ENCODE data around the gene LMO1. TPM values are rescaled to one million over a fixed set of nuclear protein-coding genes. Genes with fewer than 3 reads are reported as not detected.

The LMO1 gene
- total RNA-seq, 2 donors from 2014 or later: not detected

DNA sequence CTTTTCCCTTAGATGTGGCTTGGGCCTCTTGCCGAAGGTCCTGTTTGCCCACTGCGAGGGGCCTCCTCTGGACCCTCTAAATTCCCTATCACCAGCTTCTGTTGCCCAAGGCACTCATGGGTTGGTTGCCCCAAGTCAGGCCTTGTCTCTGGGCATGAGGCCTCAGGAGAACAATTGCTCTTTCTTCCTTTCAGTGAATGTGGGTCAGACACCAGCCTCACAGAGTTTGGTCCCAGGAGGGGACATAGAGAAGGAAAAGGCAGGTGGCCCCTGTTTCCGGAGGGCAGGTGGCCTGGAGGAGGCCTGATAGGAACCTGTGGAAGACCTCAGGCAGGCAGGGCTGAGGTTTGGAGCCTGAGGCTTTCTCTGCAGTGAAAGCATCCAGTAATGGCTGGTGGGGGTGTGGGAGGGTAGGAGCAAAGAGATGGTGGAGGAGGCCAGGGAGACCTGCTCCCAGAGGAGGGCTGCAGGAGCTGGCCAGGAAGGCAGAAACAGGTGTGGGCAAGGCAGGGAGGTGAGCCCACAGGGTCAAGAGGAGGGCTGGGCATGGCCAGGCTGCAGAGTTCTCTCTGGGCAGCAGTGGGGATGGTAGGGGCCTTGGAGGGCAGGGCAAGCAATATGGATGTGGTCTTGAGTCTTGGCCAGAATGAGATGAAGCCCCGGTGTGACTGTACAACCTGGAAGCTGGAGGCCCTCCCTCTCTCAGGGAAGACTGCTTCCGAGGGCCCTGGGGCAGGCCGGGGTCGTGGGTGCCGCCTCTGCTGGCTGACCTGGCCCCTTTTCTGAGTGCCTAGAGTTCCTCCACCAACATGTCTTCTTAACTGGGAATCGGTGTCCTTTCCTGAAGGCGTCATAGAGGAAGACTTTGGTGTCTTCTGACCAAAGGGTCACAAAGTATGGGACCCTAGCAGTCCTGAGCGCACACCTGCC lies 28.0 kb upstream of the LMO1 start:
- H3K27ac Mint-ChIP-seq: no peak overlapping the region
- no peaks in the 10 kb centered on the region for H3K9me3 Mint-ChIP-seq
- H3K36me3 Mint-ChIP-seq: no peaks in the 10 kb centered on the region
- DNase-seq (ENCODE audit: low spot score in 2 of 2) (peak in 1 of 2 donors; percentile 39), ATAC-seq (no peak)

- DNase-seq (ENCODE audit: low spot score in 2 of 2): no peak
- no peaks in the 10 kb centered on the region for H3K36me3 Mint-ChIP-seq
- ATAC-seq: no peak
- H3K27ac Mint-ChIP-seq: no peak overlapping the region
- H3K9me3 Mint-ChIP-seq: no peaks in the 10 kb centered on the region
These were observed 26.6 kb upstream of the LMO1 start for GRCh38 chr11:8290081-8290810.

DNA sequence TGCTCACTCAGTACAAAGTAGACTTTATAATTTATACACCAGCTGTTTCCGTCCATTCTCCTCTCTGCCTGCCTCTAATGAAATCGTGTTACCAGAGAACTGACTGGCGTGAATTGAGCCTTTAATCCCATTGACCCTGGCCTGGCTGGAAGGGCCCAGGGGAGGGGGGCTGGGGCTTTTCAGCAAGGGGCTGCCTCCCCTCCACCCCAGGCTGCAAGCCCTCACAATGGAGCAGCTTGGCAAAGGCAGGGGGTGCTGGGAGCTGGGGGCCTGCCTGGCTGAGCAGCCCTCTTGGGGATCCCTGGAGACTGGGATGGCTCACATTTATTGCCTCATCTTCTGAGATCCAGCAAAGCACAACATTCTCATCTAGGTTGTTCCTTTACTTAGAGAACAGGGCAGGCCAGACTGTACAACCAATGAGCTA lies 25.8 kb upstream of the LMO1 start:
- no peaks in the 10 kb centered on the region for H3K36me3 Mint-ChIP-seq
- no peak for ATAC-seq
- no peak overlapping the region for H3K27ac Mint-ChIP-seq
- H3K9me3 Mint-ChIP-seq: no peaks in the 10 kb centered on the region
- peak in 1 of 2 donors; percentile 28 for DNase-seq (ENCODE audit: low spot score in 2 of 2)

GRCh38 chr11:8288824-8289491 lies 25.3 kb upstream of the LMO1 start:
- peak in 1 of 2 donors; percentile 23 for DNase-seq (ENCODE audit: low spot score in 2 of 2)
- Mint-ChIP-seq H3K9me3 (no peaks in the 10 kb centered on the region), H3K36me3 (no peaks in the 10 kb centered on the region), H3K27ac (no peak overlapping the region)
- ATAC-seq: no peak

DNA sequence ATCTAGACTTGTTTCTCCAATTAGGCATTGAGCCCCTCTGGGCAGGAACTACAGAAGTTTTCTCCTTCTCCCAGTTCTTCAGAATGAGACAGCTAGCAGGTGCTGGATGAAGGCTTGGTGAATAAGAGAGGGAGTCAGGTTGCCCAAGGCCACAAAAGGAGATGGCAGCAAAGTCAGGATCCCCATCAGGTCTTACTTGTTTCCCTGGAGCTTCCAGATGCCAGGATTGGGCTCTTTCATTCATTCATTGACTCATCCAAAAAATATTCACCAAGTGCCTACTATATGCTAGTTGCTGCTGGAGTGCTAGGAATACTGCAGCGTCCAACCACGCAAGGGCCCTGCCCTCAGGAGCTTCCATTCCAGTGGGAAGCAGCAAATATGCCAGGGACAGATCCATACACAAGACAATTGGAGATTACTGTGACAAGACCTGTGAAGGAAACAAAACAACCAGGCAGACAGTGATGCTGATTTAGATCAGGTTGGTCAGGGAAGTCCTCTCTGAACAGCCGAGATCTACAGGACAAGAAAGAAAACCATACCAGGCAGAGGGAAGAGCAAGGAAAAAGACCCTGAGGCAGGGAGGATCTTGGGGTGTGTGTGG lies 24.6 kb upstream of the LMO1 start:
- Mint-ChIP-seq H3K9me3 (no peaks in the 10 kb centered on the region), H3K36me3 (no peaks in the 10 kb centered on the region), H3K27ac (no peak overlapping the region)
- DNase-seq (ENCODE audit: low spot score in 2 of 2): peak in 1 of 2 donors; percentile 11
- no peak for ATAC-seq

DNA sequence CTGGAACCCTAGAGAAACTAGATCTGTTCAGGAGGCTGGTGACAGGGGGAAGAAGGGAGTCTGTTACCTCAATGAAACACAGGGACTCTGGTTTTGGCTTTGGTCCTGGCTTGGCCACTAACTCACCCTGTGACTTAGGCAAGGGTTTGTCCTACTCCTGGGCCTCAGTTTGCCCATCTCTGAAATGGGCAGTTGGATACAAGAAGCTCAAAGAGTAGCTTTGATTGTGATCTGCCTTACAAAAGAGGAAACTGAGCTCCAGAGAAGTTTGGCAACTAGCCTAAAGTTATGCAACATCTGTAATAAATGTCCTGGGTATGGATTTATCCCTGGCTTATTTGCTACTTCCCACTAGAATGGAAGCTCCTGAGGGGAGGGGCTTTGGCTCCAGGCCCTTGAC lies 24.0 kb upstream of the LMO1 start:
- H3K9me3 Mint-ChIP-seq: no peaks in the 10 kb centered on the region
- ATAC-seq: no peak

DNA sequence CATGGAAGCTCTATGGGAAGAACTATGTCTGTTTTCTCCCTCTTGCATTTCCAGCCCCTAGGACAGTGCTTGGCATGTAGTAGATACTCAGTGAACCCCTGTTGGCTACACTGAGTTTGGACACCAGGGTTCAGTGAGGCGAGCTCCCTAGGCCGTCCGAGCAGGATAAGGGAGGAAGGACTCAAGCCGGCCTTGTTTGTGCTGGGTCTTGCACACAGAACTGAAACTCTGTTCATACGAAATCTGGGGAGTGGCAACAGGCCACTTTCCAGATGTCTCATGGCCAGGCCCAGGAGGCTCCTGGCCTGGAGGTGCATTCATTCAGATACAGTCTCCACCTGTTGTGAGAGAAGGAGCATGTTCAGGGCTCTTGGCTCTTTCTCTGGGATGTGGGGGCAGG lies 23.6 kb upstream of the LMO1 start:
- ATAC-seq: no peak
- no peak overlapping the region for H3K27ac Mint-ChIP-seq

More for the DNA sequence above, 24.0 kb upstream of the LMO1 start:
- no peak overlapping the region for H3K27ac Mint-ChIP-seq
- H3K36me3 Mint-ChIP-seq: no peaks in the 10 kb centered on the region
- DNase-seq (ENCODE audit: low spot score in 2 of 2): no peak

GRCh38 chr11:8286886-8287285 lies 23.2 kb upstream of the LMO1 start:
- H3K36me3 Mint-ChIP-seq: no peaks in the 10 kb centered on the region
- H3K9me3 Mint-ChIP-seq: no peaks in the 10 kb centered on the region
- H3K27ac Mint-ChIP-seq: no peak overlapping the region
- no peak for DNase-seq (ENCODE audit: low spot score in 2 of 2)
- no peak for ATAC-seq

More for the DNA sequence above, 23.6 kb upstream of the LMO1 start:
- peak in 1 of 2 donors; percentile 21 for DNase-seq (ENCODE audit: low spot score in 2 of 2)
- H3K9me3 Mint-ChIP-seq: no peaks in the 10 kb centered on the region
- no peaks in the 10 kb centered on the region for H3K36me3 Mint-ChIP-seq

GRCh38 chr11:8285796-8286195 lies 22.1 kb upstream of the LMO1 start:
- DNase-seq (ENCODE audit: low spot score in 2 of 2) (peak in 1 of 2 donors; percentile 38), ATAC-seq (no peak)
- H3K9me3 Mint-ChIP-seq: no peaks in the 10 kb centered on the region
- H3K36me3 Mint-ChIP-seq: no peaks in the 10 kb centered on the region
- no peak overlapping the region for H3K27ac Mint-ChIP-seq

DNA sequence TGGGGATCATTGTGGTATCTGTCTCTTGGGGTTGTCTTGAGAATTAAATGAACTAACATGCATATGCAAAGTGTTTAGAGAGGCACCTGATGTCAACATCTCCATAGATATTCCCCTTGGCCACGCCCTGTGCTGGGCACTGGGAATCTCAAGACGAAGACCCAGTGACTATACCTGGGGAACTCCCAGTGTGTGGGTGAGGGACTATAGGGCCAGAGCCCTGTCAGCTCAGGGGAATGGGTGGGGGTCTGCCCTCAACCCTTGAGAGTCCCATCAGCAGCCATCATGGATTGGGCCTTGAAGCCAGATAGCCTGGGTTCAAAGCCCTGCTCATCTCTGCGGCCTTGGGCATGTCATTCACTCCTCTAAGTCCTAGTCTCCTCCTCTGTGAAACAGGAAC lies 21.6 kb upstream of the LMO1 start:
- Mint-ChIP-seq H3K36me3 (no peaks in the 10 kb centered on the region), H3K9me3 (no peaks in the 10 kb centered on the region), H3K27ac (no peak overlapping the region)
- ATAC-seq: no peak
- peak in 1 of 2 donors; percentile 18 for DNase-seq (ENCODE audit: low spot score in 2 of 2)

DNA sequence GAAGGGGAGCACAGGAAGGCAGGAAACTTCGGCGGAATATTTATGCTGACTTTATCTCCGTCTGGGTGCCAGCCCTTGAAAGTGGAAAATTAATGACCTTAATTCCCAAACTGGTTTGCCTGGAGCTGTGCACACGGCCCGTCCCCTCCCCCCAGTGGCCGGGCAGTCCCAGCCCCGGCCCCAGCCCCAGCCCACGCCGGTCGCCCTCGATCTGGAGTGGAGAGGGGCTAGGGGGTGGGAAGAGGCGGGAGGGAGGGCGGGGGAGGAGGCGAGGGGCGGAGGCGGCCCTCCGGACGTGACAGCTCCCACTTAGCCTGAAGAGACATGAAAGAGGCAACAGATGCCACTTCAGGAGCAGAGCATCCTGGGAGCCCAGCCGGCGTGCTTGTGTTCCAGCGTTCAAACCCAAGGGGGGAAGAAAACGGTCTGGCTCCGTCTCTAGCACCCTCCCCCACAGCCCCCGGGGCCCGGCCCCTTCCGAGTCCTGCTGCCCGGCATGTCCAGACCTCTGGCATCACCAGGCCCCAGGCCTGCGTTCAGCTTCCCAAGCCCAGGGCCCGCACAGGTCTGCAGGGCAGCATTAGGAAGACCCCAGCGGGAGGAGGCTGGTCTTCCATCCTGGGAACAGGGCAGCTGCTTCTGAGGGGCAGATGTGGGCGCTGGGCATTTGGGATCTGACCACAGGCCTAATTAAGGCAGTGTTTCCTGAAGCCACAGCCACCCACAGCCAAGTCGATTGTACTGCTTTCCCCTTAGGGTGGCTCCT lies 20.0 kb upstream of the LMO1 start:
- ATAC-seq (no peak), DNase-seq (ENCODE audit: low spot score in 2 of 2) (peak in 1 of 2 donors; percentile 38)
- H3K36me3 Mint-ChIP-seq: no peaks in the 10 kb centered on the region

DNA sequence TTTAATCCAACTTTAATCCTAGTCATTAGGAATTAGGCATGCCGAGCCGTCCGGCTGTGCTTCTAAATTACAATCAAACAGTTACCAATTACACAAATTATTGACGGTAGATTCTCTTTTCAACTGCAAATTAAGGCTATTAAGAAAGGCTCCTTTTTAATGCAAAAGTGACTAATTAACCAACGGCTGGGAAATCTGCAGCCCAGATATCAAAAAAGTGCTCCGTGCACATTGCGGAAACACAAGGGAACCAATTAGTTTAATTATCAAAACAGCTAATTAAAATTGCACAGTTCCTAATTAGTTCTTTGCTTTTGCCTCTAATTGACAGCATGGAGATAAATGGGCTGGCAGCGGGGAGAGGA lies 19.4 kb upstream of the LMO1 start:
- H3K9me3 Mint-ChIP-seq: no peaks in the 10 kb centered on the region
- no peaks in the 10 kb centered on the region for H3K36me3 Mint-ChIP-seq
- no peak overlapping the region for H3K27ac Mint-ChIP-seq
- ATAC-seq (no peak), DNase-seq (ENCODE audit: low spot score in 2 of 2) (no peak)

More for the DNA sequence above, 20.0 kb upstream of the LMO1 start:
- Mint-ChIP-seq H3K9me3 (no peaks in the 10 kb centered on the region), H3K27ac (no peak overlapping the region)

- H3K36me3 Mint-ChIP-seq: no peaks in the 10 kb centered on the region
- no peaks in the 10 kb centered on the region for H3K9me3 Mint-ChIP-seq
- ATAC-seq (no peak), DNase-seq (ENCODE audit: low spot score in 2 of 2) (no peak)
- no peak overlapping the region for H3K27ac Mint-ChIP-seq
These were observed 19.0 kb upstream of the LMO1 start for GRCh38 chr11:8282631-8283030.

DNA sequence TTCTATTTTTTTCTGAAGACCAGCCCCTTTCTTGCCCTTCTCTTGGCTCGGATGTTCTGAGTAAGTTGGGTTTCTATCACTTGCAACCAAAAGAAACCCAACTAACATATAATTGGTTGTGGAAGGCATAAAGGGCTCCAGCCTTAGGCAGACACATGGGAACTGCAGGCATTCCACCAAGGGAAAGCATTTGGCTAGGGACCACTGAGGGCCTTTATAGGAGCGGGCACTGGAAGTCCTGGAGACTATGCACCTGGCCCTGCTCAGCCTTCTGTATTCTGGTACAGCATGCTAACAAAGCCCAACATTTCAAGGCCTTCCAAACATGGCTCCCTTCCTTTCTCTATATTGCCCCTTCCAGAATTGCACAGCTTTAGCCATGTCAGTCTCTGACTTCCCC lies 17.6 kb upstream of the LMO1 start:
- Mint-ChIP-seq H3K36me3 (no peaks in the 10 kb centered on the region), H3K27ac (no peak overlapping the region), H3K9me3 (no peaks in the 10 kb centered on the region)
- ATAC-seq (no peak), DNase-seq (ENCODE audit: low spot score in 2 of 2) (no peak)

DNA sequence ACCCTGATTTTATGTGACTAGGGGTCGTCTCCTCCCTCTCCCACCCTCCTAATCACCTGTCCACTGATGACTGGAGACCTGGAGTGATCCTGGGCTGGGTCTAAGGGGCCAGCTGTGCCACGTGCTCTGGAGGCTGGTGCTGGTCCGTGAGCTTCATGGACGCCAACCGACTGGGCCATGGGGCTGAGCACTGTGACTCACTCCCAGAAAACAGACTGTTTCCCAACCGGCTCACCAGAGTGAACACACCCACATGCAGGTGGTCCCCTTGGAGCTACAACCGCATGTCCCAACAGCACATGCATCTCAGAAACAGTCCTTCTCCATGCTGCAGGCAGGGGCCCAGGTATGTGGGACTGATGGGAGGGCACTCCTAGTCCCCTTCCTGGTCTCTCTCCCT lies 14.0 kb upstream of the LMO1 start:
- peak in 1 of 2 donors; percentile 48 for DNase-seq (ENCODE audit: low spot score in 2 of 2)
- Mint-ChIP-seq H3K27ac (no peak overlapping the region), H3K9me3 (no peaks in the 10 kb centered on the region), H3K36me3 (no peaks in the 10 kb centered on the region)
- ATAC-seq: no peak

GRCh38 chr11:8276528-8276927 lies 12.8 kb upstream of the LMO1 start:
- Mint-ChIP-seq H3K9me3 (no peaks in the 10 kb centered on the region), H3K27ac (no peak overlapping the region), H3K36me3 (no peaks in the 10 kb centered on the region)
- ATAC-seq: no peak
- no peak for DNase-seq (ENCODE audit: low spot score in 2 of 2)

All from activated naive CD4-positive, alpha-beta T cell treated with anti-CD3 and anti-CD28 coated beads, Interleukin-2, amount 50 U/mL, for 72 hours (primary cell).